ENCODE results near the gene MAGI3. TPM values are rescaled to one million over a fixed set of nuclear protein-coding genes. Genes with fewer than 3 reads are reported as not detected.

Gene MAGI3
- polyA plus RNA-seq (2013, experiment 1 of 2) = 4.2 TPM
- polyA plus RNA-seq (2013, experiment 2 of 2) = 4.6 TPM

DNA sequence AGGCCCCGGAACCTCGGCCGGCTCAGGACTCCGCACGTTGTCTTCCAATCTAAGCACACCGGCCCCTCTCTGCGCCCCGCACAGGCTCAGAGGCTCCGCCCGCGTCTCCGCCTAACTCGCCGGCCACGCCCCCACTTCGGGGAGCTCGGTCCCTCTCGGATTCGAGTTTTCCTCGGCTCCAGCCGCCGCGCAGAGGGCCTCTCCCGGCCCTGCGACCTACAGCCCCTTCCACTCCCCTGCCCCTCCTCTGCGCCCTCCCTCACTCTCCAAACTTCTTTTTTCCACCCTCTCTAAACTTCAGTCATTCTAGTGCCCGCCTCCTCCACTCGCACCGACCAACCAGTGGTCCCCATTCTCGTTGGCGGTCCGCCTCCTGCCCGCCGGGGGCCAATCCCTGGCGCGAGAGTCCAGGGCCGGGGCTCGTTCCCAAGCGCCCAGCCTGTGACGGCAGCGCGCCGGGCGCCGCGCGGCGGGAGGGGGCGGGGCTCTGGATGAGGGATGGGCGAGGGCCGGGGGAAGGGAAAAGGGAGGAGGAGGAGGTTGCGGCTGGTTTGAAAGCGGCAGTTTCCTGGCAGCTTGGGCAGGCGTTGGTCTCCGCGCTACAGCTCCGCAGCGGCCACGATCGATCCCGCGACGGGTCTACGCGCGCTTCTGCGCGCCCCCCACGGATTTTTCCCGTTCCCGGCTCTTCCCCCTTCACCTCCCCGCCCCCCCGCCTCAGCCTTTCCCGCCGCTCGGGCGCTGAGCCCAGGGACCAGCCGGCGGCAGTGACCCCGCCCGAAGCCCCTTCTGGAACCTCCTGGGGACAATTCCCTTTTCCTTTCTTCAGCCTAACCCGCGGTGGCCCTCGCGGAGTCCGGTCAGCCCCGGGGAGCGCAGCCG is at the start of gene MAGI3:
Gene MAGI3, plus strand, starts transcription at position 563 of the 882 bp plus-strand sequence. CDS start 519 bp downstream, outside the sequence.
- Histone ChIP-seq H3K79me1 (ENCODE audit: low read length) (peaks cover 2% of the 10 kb centered on the region), H2BK15ac (replicated peaks; ENCODE audit: low read depth) (no peak within 1 kb of the TSS), H3K4me2 (ENCODE audit: low read length) (peak within 1 kb of the TSS; percentile 74), H3K4me3 (ENCODE audit: low read length) (peak within 1 kb of the TSS; percentile 63), H2BK5ac (ENCODE audit: low read length) (no peak within 1 kb of the TSS), H4K5ac (ENCODE audit: low read length) (no peak within 1 kb of the TSS), H3K36me3 (ENCODE audit: control insufficient read depth, insufficient read depth, low read length) (no peaks in the 10 kb centered on the region), H3K27ac (ENCODE audit: low read depth, low read length) (peak within 1 kb of the TSS; percentile 93), H2AK5ac (ENCODE audit: low read length) (no peak within 1 kb of the TSS), H3K4me1 (ENCODE audit: control insufficient read depth, low read depth, low read length) (peaks cover 2% of the 10 kb centered on the region), H3K27me3 (ENCODE audit: insufficient read depth, low read length, poor library complexity) (no peaks in the 10 kb centered on the region), H3K4ac (ENCODE audit: low read depth, low read length) (peak within 1 kb of the TSS; percentile 66), H3K23ac (ENCODE audit: low read length) (peak within 1 kb of the TSS; percentile 20), H3K18ac (ENCODE audit: low read length) (peak within 1 kb of the TSS; percentile 85), H2BK120ac (ENCODE audit: low read depth, low read length) (peak within 1 kb of the TSS; percentile 30), H3K9ac (ENCODE audit: low read length) (peak within 1 kb of the TSS; percentile 80), H3K56ac (ENCODE audit: low read length) (peak within 1 kb of the TSS; percentile 90), H4K8ac (ENCODE audit: low read depth, low read length) (no peak within 1 kb of the TSS), H3K79me2 (ENCODE audit: control insufficient read depth, insufficient read depth, low read length) (peaks cover 8% of the 10 kb centered on the region)
- peak; percentile 100 for DNase-seq
- WGBS (ENCODE audit: extremely low coverage, insufficient coverage, low lambda C conversion rate) = no CpG with 5 or more reads among the region's 89 CpGs

DNA sequence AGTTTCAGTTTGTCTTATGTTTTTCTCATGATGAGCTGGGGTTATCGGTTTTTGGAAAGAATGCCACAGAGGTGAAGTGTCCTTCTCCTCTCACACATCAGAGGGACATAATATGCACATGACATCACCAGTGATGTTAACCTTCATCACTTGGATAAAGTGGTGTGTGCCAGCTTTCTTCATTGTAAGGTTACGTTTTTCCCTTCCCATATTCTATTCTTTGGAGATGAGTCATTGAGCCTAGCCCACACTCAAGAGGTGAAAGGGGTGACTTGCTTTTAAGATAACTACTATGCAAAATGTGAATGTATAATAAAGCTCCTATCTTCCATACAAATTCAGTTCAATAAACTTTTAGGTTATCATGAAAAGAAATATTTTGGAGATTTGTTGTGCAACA is 36.7 kb upstream of the MAGI3 start:
- Histone ChIP-seq H3K18ac (ENCODE audit: low read length) (no peak overlapping the region), H3K4ac (ENCODE audit: low read depth, low read length) (no peak overlapping the region), H3K4me3 (ENCODE audit: low read length) (no peak overlapping the region), H3K79me1 (ENCODE audit: low read length) (no peaks in the 10 kb centered on the region), H3K56ac (ENCODE audit: low read length) (no peak overlapping the region), H4K5ac (ENCODE audit: low read length) (no peak overlapping the region), H3K4me1 (ENCODE audit: control insufficient read depth, low read depth, low read length) (no peaks in the 10 kb centered on the region), H3K23ac (ENCODE audit: low read length) (no peak overlapping the region), H2AK5ac (ENCODE audit: low read length) (no peak overlapping the region), H2BK15ac (replicated peaks; ENCODE audit: low read depth) (no peak overlapping the region), H3K79me2 (ENCODE audit: control insufficient read depth, insufficient read depth, low read length) (no peaks in the 10 kb centered on the region), H4K8ac (ENCODE audit: low read depth, low read length) (no peak overlapping the region), H2BK5ac (ENCODE audit: low read length) (no peak overlapping the region), H3K9ac (ENCODE audit: low read length) (no peak overlapping the region), H3K27ac (ENCODE audit: low read depth, low read length) (no peak overlapping the region), H3K4me2 (ENCODE audit: low read length) (no peak overlapping the region), H2BK120ac (ENCODE audit: low read depth, low read length) (no peak overlapping the region), H3K27me3 (ENCODE audit: insufficient read depth, low read length, poor library complexity) (no peaks in the 10 kb centered on the region), H3K36me3 (ENCODE audit: control insufficient read depth, insufficient read depth, low read length) (no peaks in the 10 kb centered on the region)
- no CpG with 5 or more reads among the region's 2 CpGs for WGBS (ENCODE audit: extremely low coverage, insufficient coverage, low lambda C conversion rate)
- peak; percentile 10 for DNase-seq

DNA sequence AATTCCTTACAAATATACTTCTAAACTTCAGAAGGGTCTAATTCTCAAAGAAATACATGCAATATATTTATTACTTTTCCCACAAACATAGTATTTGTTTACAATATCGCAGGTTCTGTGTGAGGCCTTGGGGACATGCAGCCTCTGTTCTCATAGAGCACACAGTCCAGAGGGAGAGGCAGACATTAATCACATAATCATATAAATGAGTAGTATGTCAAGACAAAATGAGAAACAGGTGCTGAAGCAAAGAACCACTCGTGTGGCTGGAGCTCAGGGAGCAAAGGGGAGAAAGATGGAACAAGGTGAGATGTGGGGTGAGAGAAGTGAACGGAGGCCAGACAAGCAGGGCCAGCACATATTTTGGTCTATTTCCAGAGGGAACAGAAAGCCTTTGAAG is 26.4 kb upstream of the MAGI3 start:
- Histone ChIP-seq H3K79me2 (ENCODE audit: control insufficient read depth, insufficient read depth, low read length) (no peaks in the 10 kb centered on the region), H3K27me3 (ENCODE audit: insufficient read depth, low read length, poor library complexity) (no peaks in the 10 kb centered on the region), H3K4me3 (ENCODE audit: low read length) (no peak overlapping the region), H2BK15ac (replicated peaks; ENCODE audit: low read depth) (no peak overlapping the region), H3K4me1 (ENCODE audit: control insufficient read depth, low read depth, low read length) (no peaks in the 10 kb centered on the region), H4K5ac (ENCODE audit: low read length) (no peak overlapping the region), H3K36me3 (ENCODE audit: control insufficient read depth, insufficient read depth, low read length) (no peaks in the 10 kb centered on the region), H3K4ac (ENCODE audit: low read depth, low read length) (no peak overlapping the region), H2BK120ac (ENCODE audit: low read depth, low read length) (no peak overlapping the region), H3K56ac (ENCODE audit: low read length) (no peak overlapping the region), H3K18ac (ENCODE audit: low read length) (no peak overlapping the region), H3K79me1 (ENCODE audit: low read length) (no peaks in the 10 kb centered on the region), H2AK5ac (ENCODE audit: low read length) (no peak overlapping the region), H4K8ac (ENCODE audit: low read depth, low read length) (no peak overlapping the region), H2BK5ac (ENCODE audit: low read length) (no peak overlapping the region), H3K4me2 (ENCODE audit: low read length) (no peak overlapping the region), H3K23ac (ENCODE audit: low read length) (no peak overlapping the region), H3K27ac (ENCODE audit: low read depth, low read length) (no peak overlapping the region), H3K9ac (ENCODE audit: low read length) (no peak overlapping the region)
- DNase-seq = no peak
- WGBS (ENCODE audit: extremely low coverage, insufficient coverage, low lambda C conversion rate) = no CpG with 5 or more reads among the region's 3 CpGs

DNA sequence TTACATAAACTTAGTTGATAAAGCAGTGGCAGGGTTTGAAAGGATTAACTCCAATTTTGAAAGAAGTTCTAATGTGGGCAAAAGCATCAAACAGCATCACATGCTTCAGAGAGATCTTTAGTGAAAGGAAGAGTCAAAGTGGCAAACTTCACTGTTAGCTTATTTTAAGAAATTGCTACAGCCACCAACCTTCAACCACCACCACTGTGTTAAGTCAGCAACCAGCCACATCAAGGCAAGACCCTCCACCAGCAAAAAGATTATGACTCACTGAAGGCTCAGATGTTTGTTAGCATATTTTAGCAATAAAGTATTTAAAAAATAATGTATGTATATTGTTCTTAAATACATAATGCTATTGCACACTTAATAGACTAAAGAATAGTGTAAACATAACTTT is 21.3 kb upstream of the MAGI3 start:
- H3K4me1 ChIP-seq (ENCODE audit: control insufficient read depth, low read depth, low read length) = no peaks in the 10 kb centered on the region
- DNase-seq = no peak

DNA sequence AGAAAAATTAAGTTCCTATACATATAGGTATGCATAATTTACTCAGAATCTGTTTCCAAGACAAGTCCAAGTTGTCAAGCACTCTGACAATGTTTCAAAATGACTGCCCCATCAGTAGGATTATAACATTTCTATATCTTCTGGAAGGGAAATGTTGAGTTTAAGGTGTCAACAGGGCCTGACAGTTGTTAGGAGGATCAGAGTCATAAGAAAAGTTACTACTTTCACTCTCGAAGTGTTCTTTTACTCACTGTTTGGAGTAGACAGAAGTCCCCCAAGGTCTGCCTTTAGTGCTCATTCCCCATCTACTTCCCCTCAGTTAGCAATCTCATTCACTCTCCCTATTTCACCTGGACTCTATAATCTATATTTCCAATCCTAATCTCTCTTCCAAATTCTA is 20.6 kb upstream of the MAGI3 start:
- Histone ChIP-seq H3K56ac (ENCODE audit: low read length) (no peak overlapping the region), H3K27me3 (ENCODE audit: insufficient read depth, low read length, poor library complexity) (no peaks in the 10 kb centered on the region), H3K36me3 (ENCODE audit: control insufficient read depth, insufficient read depth, low read length) (no peaks in the 10 kb centered on the region), H2BK15ac (replicated peaks; ENCODE audit: low read depth) (no peak overlapping the region), H3K4me3 (ENCODE audit: low read length) (no peak overlapping the region), H3K27ac (ENCODE audit: low read depth, low read length) (no peak overlapping the region), H3K23ac (ENCODE audit: low read length) (no peak overlapping the region), H2BK5ac (ENCODE audit: low read length) (no peak overlapping the region), H3K79me1 (ENCODE audit: low read length) (no peaks in the 10 kb centered on the region), H4K8ac (ENCODE audit: low read depth, low read length) (no peak overlapping the region), H3K79me2 (ENCODE audit: control insufficient read depth, insufficient read depth, low read length) (no peaks in the 10 kb centered on the region), H2AK5ac (ENCODE audit: low read length) (no peak overlapping the region), H4K5ac (ENCODE audit: low read length) (no peak overlapping the region), H3K9ac (ENCODE audit: low read length) (no peak overlapping the region), H3K4me2 (ENCODE audit: low read length) (no peak overlapping the region), H3K18ac (ENCODE audit: low read length) (no peak overlapping the region), H3K4ac (ENCODE audit: low read depth, low read length) (no peak overlapping the region), H3K4me1 (ENCODE audit: control insufficient read depth, low read depth, low read length) (no peaks in the 10 kb centered on the region), H2BK120ac (ENCODE audit: low read depth, low read length) (no peak overlapping the region)
- DNase-seq = no peak
- WGBS (ENCODE audit: extremely low coverage, insufficient coverage, low lambda C conversion rate) = no CpG with 5 or more reads among the region's 1 CpG

More for the DNA sequence above, 21.3 kb upstream of the MAGI3 start:
- Histone ChIP-seq H3K79me1 (ENCODE audit: low read length) (no peaks in the 10 kb centered on the region), H3K36me3 (ENCODE audit: control insufficient read depth, insufficient read depth, low read length) (no peaks in the 10 kb centered on the region), H3K23ac (ENCODE audit: low read length) (no peak overlapping the region), H4K5ac (ENCODE audit: low read length) (no peak overlapping the region), H2BK15ac (replicated peaks; ENCODE audit: low read depth) (no peak overlapping the region), H2AK5ac (ENCODE audit: low read length) (no peak overlapping the region), H3K4ac (ENCODE audit: low read depth, low read length) (no peak overlapping the region), H4K8ac (ENCODE audit: low read depth, low read length) (no peak overlapping the region), H3K56ac (ENCODE audit: low read length) (no peak overlapping the region), H3K27ac (ENCODE audit: low read depth, low read length) (no peak overlapping the region), H3K18ac (ENCODE audit: low read length) (no peak overlapping the region), H3K9ac (ENCODE audit: low read length) (no peak overlapping the region), H3K27me3 (ENCODE audit: insufficient read depth, low read length, poor library complexity) (no peaks in the 10 kb centered on the region), H3K79me2 (ENCODE audit: control insufficient read depth, insufficient read depth, low read length) (no peaks in the 10 kb centered on the region), H2BK120ac (ENCODE audit: low read depth, low read length) (no peak overlapping the region), H2BK5ac (ENCODE audit: low read length) (no peak overlapping the region), H3K4me2 (ENCODE audit: low read length) (no peak overlapping the region), H3K4me3 (ENCODE audit: low read length) (no peak overlapping the region)

Data from mesendoderm (in vitro differentiated cells).